ENCODE results near the gene MRPS27.

MRPS27 gene

GRCh38 chr5:72170101-72170500 lies 149.9 kb downstream of the MRPS27 start:
- TF ChIP-seq TAF1 (IDR thresholded peaks at IDR 0.05; ENCODE audit: low read depth) (no peak), MAX (IDR thresholded peaks at IDR 0.05) (no peak), RAD21 (IDR thresholded peaks at IDR 0.05; ENCODE audit: low read depth) (no peak), CREB1 (IDR thresholded peaks at IDR 0.05; ENCODE audit: low read depth) (no peak), FOXM1 (IDR thresholded peaks at IDR 0.05; ENCODE audit: borderline replicate concordance, low read depth) (no peak)

Measured in Ishikawa (cell line).